ENCODE measurements around the gene KLF11.

KLF11 gene

DNA sequence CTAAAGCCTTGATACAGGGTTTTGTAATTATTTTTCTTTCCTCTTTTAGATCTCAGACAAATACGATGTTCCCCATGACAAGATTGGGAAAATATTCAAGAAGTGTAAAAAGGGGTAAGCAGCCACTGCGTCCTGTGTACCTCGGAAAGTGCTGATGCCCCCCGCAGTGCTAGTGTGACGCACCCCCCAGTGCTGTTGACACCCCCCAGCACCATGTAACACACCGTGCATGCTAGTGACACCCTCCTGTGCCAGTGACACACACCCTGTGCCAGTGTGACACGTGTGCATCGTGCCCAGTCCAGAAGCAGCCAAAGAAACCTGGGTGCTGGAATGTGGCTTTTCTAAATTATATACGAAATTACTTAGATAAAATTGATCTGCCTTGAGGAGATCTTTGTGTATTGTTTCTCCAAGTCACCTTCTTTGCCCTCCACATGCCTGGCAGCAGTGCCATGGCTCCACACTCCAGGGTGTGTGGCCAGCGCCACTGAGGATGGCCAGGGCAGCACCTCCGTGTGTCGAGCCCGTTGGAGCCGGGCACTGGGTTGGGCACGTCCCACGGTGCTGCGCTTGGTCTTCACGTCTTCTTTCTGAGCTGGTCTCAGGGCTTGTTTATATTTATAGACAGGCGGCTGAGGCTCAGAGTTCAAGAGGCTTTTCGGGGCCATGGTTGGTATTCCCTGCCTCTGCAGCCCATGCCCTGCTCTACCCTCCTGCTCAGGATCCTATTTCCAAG, 44.3 kb upstream of the KLF11 start:
- no peak for TF ChIP-seq CTCF (IDR thresholded peaks at IDR 0.05; ENCODE audit: insufficient read depth, low read length, poor library complexity, severe bottlenecking)
- Histone ChIP-seq H3K36me3 (ENCODE audit: control insufficient read depth, insufficient read depth, low read length) (no peaks in the 10 kb centered on the region; the same call in 1 of the 2 replicates), H3K27me3 (replicated peaks; ENCODE audit: control insufficient read depth, insufficient read depth, low read length) (no peaks in the 10 kb centered on the region), H3K4me3 (replicated peaks; ENCODE audit: low read depth, low read length) (no peak overlapping the region)
- no peak for DNase-seq (ENCODE audit: extremely low read depth, insufficient read length)

- no peaks in the 10 kb centered on the region for H3K27me3 ChIP-seq (replicated peaks; ENCODE audit: control insufficient read depth, insufficient read depth, low read length)
- H3K4me3 ChIP-seq (replicated peaks; ENCODE audit: low read depth, low read length) = no peak overlapping the region
- no peak for TF ChIP-seq CTCF (IDR thresholded peaks at IDR 0.05; ENCODE audit: insufficient read depth, low read length, poor library complexity, severe bottlenecking)
- no peaks in the 10 kb centered on the region; the same call in 1 of the 2 replicates for H3K36me3 ChIP-seq (ENCODE audit: control insufficient read depth, insufficient read depth, low read length)
- DNase-seq (ENCODE audit: extremely low read depth, insufficient read length) = no peak
Observed at GRCh38 chr2:9999693-10000092, 43.7 kb upstream of the KLF11 start.

GRCh38 chr2:10000541-10000940, 42.8 kb upstream of the KLF11 start:
- H3K4me3 ChIP-seq (replicated peaks; ENCODE audit: low read depth, low read length) = no peak overlapping the region
- H3K36me3 ChIP-seq (ENCODE audit: control insufficient read depth, insufficient read depth, low read length) = no peaks in the 10 kb centered on the region; the same call in 1 of the 2 replicates
- TF ChIP-seq CTCF (IDR thresholded peaks at IDR 0.05; ENCODE audit: insufficient read depth, low read length, poor library complexity, severe bottlenecking) = no peak
- DNase-seq (ENCODE audit: extremely low read depth, insufficient read length) = no peak
- no peaks in the 10 kb centered on the region for H3K27me3 ChIP-seq (replicated peaks; ENCODE audit: control insufficient read depth, insufficient read depth, low read length)

GRCh38 chr2:10001586-10001985, 41.8 kb upstream of the KLF11 start:
- no peak overlapping the region for H3K4me3 ChIP-seq (replicated peaks; ENCODE audit: low read depth, low read length)
- no peaks in the 10 kb centered on the region; the same call in 1 of the 2 replicates for H3K36me3 ChIP-seq (ENCODE audit: control insufficient read depth, insufficient read depth, low read length)
- no peaks in the 10 kb centered on the region for H3K27me3 ChIP-seq (replicated peaks; ENCODE audit: control insufficient read depth, insufficient read depth, low read length)
- TF ChIP-seq CTCF (IDR thresholded peaks at IDR 0.05; ENCODE audit: insufficient read depth, low read length, poor library complexity, severe bottlenecking) = no peak
- no peak for DNase-seq (ENCODE audit: extremely low read depth, insufficient read length)

- no peak for DNase-seq (ENCODE audit: extremely low read depth, insufficient read length)
- TF ChIP-seq CTCF (IDR thresholded peaks at IDR 0.05; ENCODE audit: insufficient read depth, low read length, poor library complexity, severe bottlenecking) = no peak
- Histone ChIP-seq H3K27me3 (replicated peaks; ENCODE audit: control insufficient read depth, insufficient read depth, low read length) (no peaks in the 10 kb centered on the region), H3K4me3 (replicated peaks; ENCODE audit: low read depth, low read length) (no peak overlapping the region), H3K36me3 (ENCODE audit: control insufficient read depth, insufficient read depth, low read length) (no peaks in the 10 kb centered on the region; the same call in 1 of the 2 replicates)
Observed at GRCh38 chr2:10002109-10002508, 41.2 kb upstream of the KLF11 start.

All from GM06990 (cell line).